ENCODE measurements around the gene TRHDE.

GRCh38 chr12:72368298-72368697, 96.1 kb downstream of the TRHDE start:
- no peak for TF ChIP-seq ATF3 (CRISPR knock-in tag; IDR thresholded peaks at IDR 0.05)
- TF ChIP-seq POLR2A (IDR thresholded peaks at IDR 0.05; ENCODE audit: insufficient read depth in 1 of 2, low read depth in 2 of 2, low read length in 2 of 2) = no peak
- no peak for TF ChIP-seq HNRNPK (IDR thresholded peaks at IDR 0.05; ENCODE audit: low read depth, low read length, poor library complexity, severe bottlenecking)
